HCT116 (cell line): ENCODE data around the gene GRK5. TPM values are rescaled to one million over a fixed set of nuclear protein-coding genes. Genes with fewer than 3 reads are reported as not detected.

ENCODE experiments used
- ATAC-seq: fragments of 200-7000 bp; cut with Tn5 transposase; 2 replicates; pipeline ENCODE4 v1.9.1; 2020; ENCODE audit warnings: mild to moderate bottlenecking, moderate library complexity
- BruUV-seq: library from RNA; stranded (reverse); fragments of 400-500 nt; replicated peaks from 2 replicates; lab custom pipeline; 2021; lab: Mats Ljungman, UMichigan
- CTCF ChIA-PET: fragments of 300-600 bp; sonication (Branson Sonifier 250); formaldehyde crosslinking; loops from one replicate; lab custom pipeline; 2021; ENCODE audit warnings: antibody characterized with exemption; lab: Charles Lee
- POLR2A ChIA-PET: fragments of 300-600, 350-600 bp; sonication (Branson Sonifier 250); formaldehyde crosslinking; loops from one replicate; lab custom pipeline; 2021; ENCODE audit warnings: antibody characterized with exemption; lab: Charles Lee
- RAD21 ChIA-PET, 2 experiments: fragments of 300-600 bp; sonication (Branson Sonifier 250); formaldehyde crosslinking; loops; one replicate each; lab custom pipeline; 2023; ENCODE audit warnings: low total read pairs in 2 of 2; ENCODE audit not compliant: uncharacterized antibody in 2 of 2, unreplicated experiment in 2 of 2, low non-redundant PET in 1 of 2; lab: Charles Lee
- DNase-seq: peaks from one replicate; pipeline ENCODE4 v3.0.0-alpha.2; 2010; ENCODE audit warnings: low read depth, low spot score
- H2AFZ ChIP-seq: fragments of 200-600 bp; shearing (Covaris generic), sonication (generic); 2 replicates; pipeline ENCODE4 v1.6.1; 2017; ENCODE audit warnings: low read depth, mixed run types, mixed read lengths, antibody characterized with exemption, low read length; ENCODE audit not compliant: poor library complexity, severe bottlenecking
- H3K27ac ChIP-seq: 2 replicates; pipeline ENCODE4 v1.5.1; 2012; ENCODE audit warnings: low read depth, low read length
- H3K27me3 ChIP-seq: fragments of 200-600 bp; sonication (generic); 2 replicates; pipeline ENCODE4 v1.6.1; 2016; ENCODE audit warnings: mixed run types, low read length, mixed read lengths; ENCODE audit not compliant: insufficient read depth
- H3K36me3 ChIP-seq, 2 experiments: fragments of 200-500 bp in 1 of 2; fragments of 200-600 bp in 1 of 2; sonication (Bioruptor generic) in 1 of 2; sonication (generic) in 1 of 2; 2 replicates each; pipeline versions ENCODE4 v1.5.1 to v1.6.1; 2014 to 2016; ENCODE audit warnings: low read length in 2 of 2, inconsistent platforms in 1 of 2, mixed read lengths in 1 of 2, mixed run types in 1 of 2; ENCODE audit not compliant: insufficient read depth in 2 of 2, control insufficient read depth in 1 of 2
- H3K4me1 ChIP-seq, 2 experiments: fragments of 200-600 bp in 1 of 2; sonication (generic) in 1 of 2; 2 replicates each; pipeline versions ENCODE4 v1.5.1 to v1.6.1; 2012 to 2017; ENCODE audit warnings: low read length in 2 of 2, inconsistent platforms in 1 of 2, mild to moderate bottlenecking in 1 of 2, mixed read lengths in 1 of 2, mixed run types in 1 of 2, moderate library complexity in 1 of 2; ENCODE audit not compliant: insufficient read depth in 2 of 2, control insufficient read depth in 1 of 2
- H3K4me2 ChIP-seq: fragments of 200-600 bp; sonication (generic); 2 replicates; pipeline ENCODE4 v1.6.1; 2017; ENCODE audit warnings: mixed run types, low read length, mixed read lengths
- H3K4me3 ChIP-seq, 2 experiments: fragments of 200-600 bp in 1 of 2; sonication (generic) in 1 of 2; replicated peaks in 1 of 2; 2 replicates each; pipeline ENCODE4 v1.5.1; 2011 to 2016; ENCODE audit warnings: low read length in 2 of 2, control low read depth in 1 of 2, low read depth in 1 of 2, mild to moderate bottlenecking in 1 of 2, mixed read lengths in 1 of 2, mixed run types in 1 of 2
- H3K79me2 ChIP-seq: fragments of 200-600 bp; sonication (generic); 2 replicates; pipeline ENCODE4 v1.6.1; 2017; ENCODE audit warnings: mild to moderate bottlenecking, mixed run types, low read length, moderate library complexity, mixed read lengths; ENCODE audit not compliant: insufficient read depth
- H3K9ac ChIP-seq: fragments of 200-600 bp; sonication (generic); 2 replicates; pipeline ENCODE4 v1.6.1; 2016; ENCODE audit warnings: low read length, mixed read lengths
- H3K9me2 ChIP-seq: fragments of 200-600 bp; sonication (generic), shearing (Covaris generic); 2 replicates; pipeline ENCODE4 v1.6.1; 2017; ENCODE audit warnings: mixed run types, mild to moderate bottlenecking, moderate library complexity; ENCODE audit not compliant: insufficient read depth
- H3K9me3 ChIP-seq, 2 experiments: fragments of 200-500 bp in 1 of 2; fragments of 200-600 bp in 1 of 2; sonication (Bioruptor generic) in 1 of 2; sonication (generic) in 1 of 2; 2 replicates each; pipeline ENCODE4 v1.6.1; 2014 to 2017; ENCODE audit warnings: low read length in 2 of 2, mixed read lengths in 2 of 2, inconsistent platforms in 1 of 2, low read depth in 1 of 2, mild to moderate bottlenecking in 1 of 2, mixed run types in 1 of 2, moderate library complexity in 1 of 2; ENCODE audit not compliant: control insufficient read depth in 1 of 2, insufficient read depth in 1 of 2
- H4K20me1 ChIP-seq: fragments of 200-600 bp; sonication (generic), shearing (Covaris generic); 2 replicates; pipeline ENCODE4 v1.6.1; 2017; ENCODE audit warnings: mixed run types, mild to moderate bottlenecking, moderate library complexity; ENCODE audit not compliant: insufficient read depth
- ATF3 ChIP-seq: IDR thresholded peaks from 2 replicates; pipeline ENCODE4 v1.6.1; 2012
- CEBPB ChIP-seq: IDR thresholded peaks from 2 replicates; pipeline ENCODE4 v1.6.1; 2012; ENCODE audit warnings: low read depth
- CTCF ChIP-seq, 3 experiments: fragments of 200-600 bp in 1 of 3; sonication (generic) in 1 of 3; IDR thresholded peaks in 2 of 3; conservative IDR thresholded peaks in 1 of 3; 2 replicates each; pipeline ENCODE4 v1.5.1; 2012 to 2017; ENCODE audit warnings: low read depth in 2 of 3, low read length in 2 of 3, antibody characterized with exemption in 1 of 3, borderline replicate concordance in 1 of 3, control low read depth in 1 of 3, mild to moderate bottlenecking in 1 of 3, mixed read lengths in 1 of 3, mixed run types in 1 of 3, moderate library complexity in 1 of 3; ENCODE audit not compliant: insufficient read depth in 1 of 3
- ELF1 ChIP-seq: IDR thresholded peaks from 2 replicates; pipeline ENCODE4 v1.6.1; 2012; ENCODE audit warnings: low read depth, borderline replicate concordance
- EZH2 ChIP-seq: fragments of 200-600 bp; sonication (generic); IDR thresholded peaks from 2 replicates; pipeline ENCODE4 v1.6.1; 2017; ENCODE audit warnings: antibody characterized with exemption, mixed run types
- EZH2phosphoT487 ChIP-seq: fragments of 200-600 bp; IDR thresholded peaks from 2 replicates; pipeline ENCODE4 v1.6.1; 2018; ENCODE audit warnings: antibody characterized with exemption, borderline replicate concordance
- FOSL1 ChIP-seq: IDR thresholded peaks from 2 replicates; pipeline ENCODE4 v1.6.1; 2012; ENCODE audit warnings: low read depth
- POLR2A ChIP-seq: IDR thresholded peaks from 2 replicates; pipeline ENCODE4 v1.7.0; 2011; ENCODE audit warnings: borderline replicate concordance; ENCODE audit not compliant: insufficient read depth, insufficient read length; ENCODE audit errors: extremely low read depth
- SIN3A ChIP-seq: IDR thresholded peaks from 2 replicates; pipeline ENCODE4 v1.6.1; 2012; ENCODE audit warnings: low read depth
- SRF ChIP-seq: IDR thresholded peaks from 2 replicates; pipeline ENCODE4 v1.6.1; 2012; ENCODE audit warnings: low read depth
- TCF7L2 ChIP-seq: IDR thresholded peaks from 2 replicates; pipeline ENCODE4 v1.7.0; 2011; ENCODE audit warnings: borderline replicate concordance, inconsistent platforms; ENCODE audit not compliant: insufficient read depth, insufficient read length; ENCODE audit errors: extremely low read depth
- ZFX ChIP-seq: fragments of 450-650 bp; IDR thresholded peaks from 2 replicates; pipeline ENCODE4 v1.6.1; 2017
- ZNF274 ChIP-seq: fragments of 200-500 bp; sonication (Bioruptor generic); IDR thresholded peaks from 2 replicates; pipeline ENCODE4 v1.6.1; 2014; ENCODE audit warnings: mild to moderate bottlenecking, low read depth, low read length, inconsistent platforms
- intact Hi-C: fragments of 100-400 bp; cut with micrococcal nuclease; formaldehyde crosslinking; loops from 2 replicates; pipeline ENCODE4 v1.10.0; 2022
- total RNA-seq: library from RNA; stranded (reverse); gene quantifications from one replicate; pipeline ENCODE4 v1.2.1, GENCODE V29; 2021; ENCODE audit not compliant: unreplicated experiment
- TF ChIP-seq, protein P1 (sequence below): IDR thresholded peaks from 2 replicates; pipeline ENCODE4 v1.6.1; 2011; ENCODE audit warnings: mild to moderate bottlenecking, low read length, moderate library complexity; ENCODE audit not compliant: insufficient replicate concordance; ENCODE audit errors: extremely low read depth

The GRK5 gene
- total RNA-seq, 1 experiment from 2014 or later, result 7.3 TPM

DNA sequence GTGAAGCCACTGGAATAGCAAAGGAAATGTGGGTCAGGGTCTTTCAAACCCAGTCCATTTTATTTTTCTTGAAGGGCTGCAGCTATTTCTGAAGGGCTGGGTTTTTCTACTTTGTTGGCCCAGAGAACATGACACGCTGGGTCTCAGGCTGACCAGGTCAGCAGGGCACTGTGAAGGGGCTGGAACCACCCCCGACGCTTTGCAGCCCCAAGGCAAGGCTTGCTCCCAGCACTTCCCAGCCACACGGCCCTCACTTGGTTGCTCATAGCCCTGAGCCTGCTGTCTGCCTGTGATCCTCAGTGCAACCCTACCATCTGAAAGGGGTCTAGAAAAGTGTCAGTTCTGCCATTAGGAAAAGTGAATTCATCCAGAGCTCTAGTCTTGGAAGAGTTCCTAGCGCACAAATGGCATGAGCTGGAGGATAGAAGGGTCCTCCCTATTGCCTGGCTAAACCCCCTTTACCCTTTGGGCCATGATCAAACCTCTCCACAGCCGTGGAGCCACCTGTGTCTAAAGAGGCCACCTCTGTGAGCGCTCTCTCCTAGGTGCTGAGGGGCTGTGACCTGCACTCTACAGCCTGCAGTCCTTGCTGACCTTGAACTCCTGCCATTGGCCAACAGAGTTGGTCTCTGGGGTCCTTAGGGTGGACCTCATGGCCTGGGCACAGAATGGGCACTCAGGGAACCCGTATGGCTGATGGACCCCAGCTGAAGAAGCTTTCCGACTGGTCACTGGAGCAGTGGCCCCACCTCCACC, 203.2 kb downstream of the GRK5 start:
- ChIA-PET CTCF (no interaction called here), POLR2A (no interaction called here)

More for the DNA sequence above, 203.2 kb downstream of the GRK5 start:
- Histone ChIP-seq H3K9ac (no peak overlapping the region), H3K79me2 (no peaks in the 10 kb centered on the region), H4K20me1 (no peaks in the 10 kb centered on the region), H3K36me3 (no peaks in the 10 kb centered on the region), H3K27me3 (no peaks in the 10 kb centered on the region), H3K4me3 (no peak overlapping the region), H3K4me2 (no peak overlapping the region), H2AFZ (no peak overlapping the region), H3K27ac (no peak overlapping the region)
- RAD21 ChIA-PET, result no interaction called here
- intact Hi-C loops, result no loop called here
- no peak for DNase-seq
- TF ChIP-seq ZFX, result no peak
- TF ChIP-seq POLR2A, result no peak
- no peak for TF ChIP-seq ZNF274
- TF ChIP-seq SRF, result no peak
- no peak for TF ChIP-seq CTCF (IDR thresholded peaks at IDR 0.05 in 2 of 3, conservative IDR thresholded peaks at IDR 0.05 in 1 of 3; ENCODE audit: borderline replicate concordance in 1 of 3, insufficient read depth in 1 of 3, low read depth in 2 of 3, low read length in 2 of 3)
- TF ChIP-seq ELF1, result no peak
- TF ChIP-seq FOSL1, result no peak
- TF ChIP-seq ATF3, result no peak
- no peak for TF ChIP-seq CEBPB
- TF ChIP-seq EZH2phosphoT487, result no peak
- TF ChIP-seq SIN3A, result no peak
- TF ChIP-seq, protein P1, sequence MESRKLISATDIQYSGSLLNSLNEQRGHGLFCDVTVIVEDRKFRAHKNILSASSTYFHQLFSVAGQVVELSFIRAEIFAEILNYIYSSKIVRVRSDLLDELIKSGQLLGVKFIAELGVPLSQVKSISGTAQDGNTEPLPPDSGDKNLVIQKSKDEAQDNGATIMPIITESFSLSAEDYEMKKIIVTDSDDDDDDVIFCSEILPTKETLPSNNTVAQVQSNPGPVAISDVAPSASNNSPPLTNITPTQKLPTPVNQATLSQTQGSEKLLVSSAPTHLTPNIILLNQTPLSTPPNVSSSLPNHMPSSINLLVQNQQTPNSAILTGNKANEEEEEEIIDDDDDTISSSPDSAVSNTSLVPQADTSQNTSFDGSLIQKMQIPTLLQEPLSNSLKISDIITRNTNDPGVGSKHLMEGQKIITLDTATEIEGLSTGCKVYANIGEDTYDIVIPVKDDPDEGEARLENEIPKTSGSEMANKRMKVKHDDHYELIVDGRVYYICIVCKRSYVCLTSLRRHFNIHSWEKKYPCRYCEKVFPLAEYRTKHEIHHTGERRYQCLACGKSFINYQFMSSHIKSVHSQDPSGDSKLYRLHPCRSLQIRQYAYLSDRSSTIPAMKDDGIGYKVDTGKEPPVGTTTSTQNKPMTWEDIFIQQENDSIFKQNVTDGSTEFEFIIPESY, result no peak
- no peak for TF ChIP-seq EZH2
- no peak for TF ChIP-seq TCF7L2
- TF ChIP-seq, all 23 proteins: peak for 0
- ATAC-seq, result no peak
- no TSS peak for BruUV-seq
- Histone ChIP-seq H3K9me2 (no peaks in the 10 kb centered on the region), H3K9me3 (no peaks in the 10 kb centered on the region), H3K4me1 (no peaks in the 10 kb centered on the region)
